HepG2 (cell line): ENCODE measurements around the gene PSMB2. TPM values are rescaled to one million over a fixed set of nuclear protein-coding genes. Genes with fewer than 3 reads are reported as not detected.

Source experiments
- ATAC-seq: fragments of 200-7000 bp; cut with Tn5 transposase; 3 replicates; pipeline ENCODE4 v1.9.1; 2020; ENCODE audit warnings: mild to moderate bottlenecking, moderate library complexity
- BruUV-seq: library from RNA; stranded (reverse); fragments of 400-500 nt; replicated peaks from 2 replicates; lab custom pipeline; 2021; lab: Mats Ljungman, UMichigan
- CTCF ChIA-PET: fragments of 300-600 bp; formaldehyde crosslinking; extraction: SDS; loops from one replicate; lab custom pipeline; 2021; ENCODE audit warnings: low total read pairs, inconsistent platforms, low intra/inter-chr PET ratio; lab: Yijun Ruan, JAX
- POLR2A ChIA-PET: fragments of 350-600 bp; sonication (Branson Sonifier 250); formaldehyde crosslinking; loops from one replicate; lab custom pipeline; 2020; ENCODE audit warnings: antibody characterized with exemption, inconsistent platforms; lab: Yijun Ruan, JAX
- DNase-seq: peaks from one replicate; pipeline ENCODE4 v3.0.0-alpha.2; 2015; ENCODE audit warnings: low spot score
- FAIRE-seq: peaks from 3 replicates; lab custom pipeline; 2011; peaks lifted over from hg19 to GRCh38; lab: Jason Lieb, UNC
- H2AFZ ChIP-seq: one replicate; pipeline ENCODE4 v1.6.1; 2011; ENCODE audit warnings: low read length, inconsistent platforms
- H3K27ac ChIP-seq: fragments of 300-600 bp; 3 replicates; pipeline ENCODE4 v1.8.0; 2011; ENCODE audit warnings: mixed run types, mild to moderate bottlenecking, mixed read lengths, low read length, inconsistent platforms; ENCODE audit not compliant: insufficient read depth; ENCODE audit errors: extremely low read length
- H3K27me3 ChIP-seq, 2 experiments: fragments of 200-600 bp in 1 of 2; 2 replicates in 1 of 2; 3 replicates in 1 of 2; pipeline versions ENCODE4 v1.6.0 to v1.8.0; 2011; ENCODE audit warnings: low read length in 2 of 2, mild to moderate bottlenecking in 2 of 2, moderate library complexity in 2 of 2, inconsistent platforms in 1 of 2; ENCODE audit not compliant: insufficient read depth in 2 of 2, control insufficient read depth in 1 of 2
- H3K36me3 ChIP-seq, 2 experiments: fragments of 200-600 bp in 1 of 2; replicated peaks in 1 of 2; 2 replicates in 1 of 2; 3 replicates in 1 of 2; pipeline versions ENCODE4 v1.5.1 to v1.8.0; 2011; ENCODE audit warnings: low read length in 2 of 2, inconsistent platforms in 1 of 2; ENCODE audit not compliant: insufficient read depth in 2 of 2, control insufficient read depth in 1 of 2
- H3K4me1 ChIP-seq: 2 replicates; pipeline ENCODE4 v1.5.1; 2012; ENCODE audit warnings: low read length, inconsistent platforms; ENCODE audit not compliant: insufficient read depth
- H3K4me2 ChIP-seq: 2 replicates; pipeline ENCODE4 v1.6.0; 2011; ENCODE audit warnings: low read depth, low read length, inconsistent platforms
- H3K4me3 ChIP-seq, 3 experiments: fragments of 200-600 bp in 1 of 3; sonication (generic), shearing (Covaris generic) in 1 of 3; replicated peaks in 1 of 3; 2 replicates each; pipeline ENCODE4 v1.5.1; 2011 to 2016; ENCODE audit warnings: low read length in 3 of 3, inconsistent platforms in 2 of 3, low read depth in 2 of 3, mild to moderate bottlenecking in 2 of 3, control low read depth in 1 of 3, mixed read lengths in 1 of 3; ENCODE audit not compliant: insufficient read depth in 1 of 3
- H3K79me2 ChIP-seq: one replicate; pipeline ENCODE4 v1.6.1; 2011; ENCODE audit warnings: low read length, inconsistent platforms; ENCODE audit not compliant: insufficient read depth
- H3K9ac ChIP-seq: 2 replicates; pipeline ENCODE4 v1.6.0; 2011; ENCODE audit warnings: mild to moderate bottlenecking, low read depth, low read length, inconsistent platforms; ENCODE audit not compliant: insufficient read depth
- H3K9me3 ChIP-seq: 2 replicates; pipeline ENCODE4 v1.5.1; 2012; ENCODE audit warnings: mild to moderate bottlenecking, low read length
- H4K20me1 ChIP-seq: 2 replicates; pipeline ENCODE4 v1.6.0; 2011; ENCODE audit warnings: inconsistent platforms, mild to moderate bottlenecking, low read length, moderate library complexity; ENCODE audit not compliant: insufficient read depth
- ATRX ChIP-seq: sonication (generic); formaldehyde crosslinking; IDR thresholded peaks from 2 replicates; pipeline ENCODE4 v1.4.0; 2020; ENCODE audit warnings: missing genetic modification reagents, borderline replicate concordance
- BRCA1 ChIP-seq: sonication (generic); formaldehyde crosslinking; IDR thresholded peaks from 2 replicates; pipeline ENCODE4 v1.4.0; 2020; ENCODE audit warnings: missing genetic modification reagents
- CC2D1A ChIP-seq: sonication (generic); formaldehyde crosslinking; IDR thresholded peaks from 2 replicates; pipeline ENCODE4 v1.8.1; 2023; ENCODE audit warnings: mild to moderate bottlenecking, missing genetic modification reagents
- CEBPZ ChIP-seq: IDR thresholded peaks from 2 replicates; pipeline ENCODE4 v1.6.1; 2012; ENCODE audit warnings: low read length, improper control_type of control experiment
- DR1 ChIP-seq: sonication (generic); formaldehyde crosslinking; IDR thresholded peaks from 2 replicates; pipeline ENCODE4 v1.8.0; 2021; ENCODE audit warnings: mild to moderate bottlenecking, missing genetic modification reagents, inconsistent platforms
- FOXA3 ChIP-seq: IDR thresholded peaks from 2 replicates; pipeline ENCODE4 v1.6.1; 2016; ENCODE audit warnings: missing genetic modification reagents, missing compliant biosample characterization
- IKZF1 ChIP-seq: fragments of 450-650 bp; IDR thresholded peaks from 2 replicates; pipeline ENCODE4 v1.7.1; 2016
- MBD4 ChIP-seq: IDR thresholded peaks from 2 replicates; pipeline ENCODE4 v1.6.1; 2012; ENCODE audit warnings: low read length, inconsistent platforms, borderline replicate concordance
- NFE2 ChIP-seq: sonication (generic); formaldehyde crosslinking; IDR thresholded peaks from 2 replicates; pipeline ENCODE4 v1.4.0; 2020; ENCODE audit warnings: missing genetic modification reagents
- PAX8 ChIP-seq: sonication (generic); formaldehyde crosslinking; IDR thresholded peaks from 2 replicates; pipeline ENCODE4 v1.8.0; 2022; ENCODE audit warnings: mild to moderate bottlenecking, missing genetic modification reagents, borderline replicate concordance
- PHF20 ChIP-seq: sonication (generic); formaldehyde crosslinking; IDR thresholded peaks from 2 replicates; pipeline ENCODE4 v1.5.0; 2020; ENCODE audit warnings: mild to moderate bottlenecking, missing genetic modification reagents
- RAD51 ChIP-seq: fragments of 450-650 bp; IDR thresholded peaks from 2 replicates; pipeline ENCODE4 v1.6.1; 2016; ENCODE audit warnings: borderline replicate concordance
- TFE3 ChIP-seq: IDR thresholded peaks from 2 replicates; pipeline ENCODE4 v1.6.1; 2016
- ZNF335 ChIP-seq: sonication (generic); formaldehyde crosslinking; IDR thresholded peaks from 2 replicates; pipeline ENCODE4 v1.4.0; 2020; ENCODE audit warnings: missing genetic modification reagents
- ZNF558 ChIP-seq: sonication (generic); formaldehyde crosslinking; IDR thresholded peaks from 2 replicates; pipeline ENCODE4 v1.9.0; 2022; ENCODE audit warnings: mild to moderate bottlenecking, missing genetic modification reagents, borderline replicate concordance
- ZNF660 ChIP-seq: sonication (generic); formaldehyde crosslinking; IDR thresholded peaks from 2 replicates; pipeline ENCODE4 v1.5.1; 2020; ENCODE audit warnings: mild to moderate bottlenecking, low read depth, missing genetic modification reagents, borderline replicate concordance
- ZNF83 ChIP-seq: sonication (generic); formaldehyde crosslinking; IDR thresholded peaks from 2 replicates; pipeline ENCODE4 v1.4.0; 2020; ENCODE audit warnings: missing genetic modification reagents, mild to moderate bottlenecking, borderline replicate concordance
- in situ Hi-C: cut with HindIII; loops from 2 replicates; pipeline ENCODE4 v1.10.0; 2017; ENCODE audit warnings: low pct_unique_long_range_greater_than_20kb; ENCODE audit not compliant: extremely low pct_ligation_motif_present
- intact Hi-C: fragments of 100-400 bp; cut with micrococcal nuclease; formaldehyde crosslinking; loops from one replicate; pipeline ENCODE4 v1.10.0; 2022; ENCODE audit not compliant: unreplicated experiment
- polyA plus RNA-seq, 8 experiments: library from polyadenylated mRNA; depleted of rRNA in 3 of 8; stranded (reverse) in 7 of 8; unstranded in 1 of 8; fragments of >200 nt; fragmentation: Illumina TruSeq in 4 of 8; extraction: Trizol in 4 of 8; gene quantifications; 2 replicates each; pipeline versions ENCODE4 v1.2.1 to v1.2.3, GENCODE V29; 2011 to 2016; ENCODE audit warnings: low read depth in 4 of 8, missing spikeins in 1 of 8, mixed read lengths in 1 of 8; ENCODE audit not compliant: insufficient read depth in 1 of 8
- total RNA-seq, 5 experiments: library from RNA; depleted of rRNA; stranded (reverse); fragments of >200 nt; fragmentation: Illumina TruSeq; extraction: Trizol; gene quantifications; 2 replicates each; pipeline ENCODE4 v1.2.3, GENCODE V29; 2016; ENCODE audit warnings: low read depth in 1 of 5

PSMB2 gene
- total and polyA plus RNA-seq, 2 of the 13 experiments (the other 11 are each of a cell fraction or from before 2014, with no cell fraction given), result 60.6 to 62.2 TPM

- no peak for TF ChIP-seq MBD4
- TF ChIP-seq ATRX (CRISPR knock-in tag), result no peak
- peak; percentile 82 for TF ChIP-seq FOXA3
- 0 out of 2 replicates have a peak, but pooled peaks have one; percentile 41 for TF ChIP-seq TFE3 (CRISPR knock-in tag)
- TF ChIP-seq ZNF558, result no peak
- TF ChIP-seq PAX8 (CRISPR knock-in tag), result no peak
- TF ChIP-seq RAD51, result peak; percentile 33; the same call in 1 of the 2 replicates
- TF ChIP-seq CEBPZ, result no peak
- no peak for TF ChIP-seq CC2D1A
Observed at GRCh38 chr1:35629051-35629450, 12.3 kb downstream of the PSMB2 start (continued).

GRCh38 chr1:35623832-35624231 lies 17.5 kb downstream of the PSMB2 start:
- Histone ChIP-seq H4K20me1 (no peaks in the 10 kb centered on the region; the same call in 1 of the 2 replicates), H3K36me3 (peaks cover 18 to 44% of the 10 kb centered on the region in 2 experiments), H3K4me1 (peaks cover 8% of the 10 kb centered on the region), H3K79me2 (peaks cover 22% of the 10 kb centered on the region), H3K9me3 (no peaks in the 10 kb centered on the region), H3K9ac (no peak overlapping the region), H3K27ac (no peak overlapping the region), H3K4me3 (no peak overlapping the region), H3K27me3 (no peaks in the 10 kb centered on the region), H2AFZ (no peak overlapping the region), H3K4me2 (no peak overlapping the region)
- ChIA-PET CTCF (no interaction called here), POLR2A (no interaction called here)
- intact Hi-C loops (no loop called here), in situ Hi-C loops (no loop called here)
- ATAC-seq, result no peak
- no TSS peak for BruUV-seq
- DNase-seq, result no peak
- FAIRE-seq, result no peak
- TF ChIP-seq DR1 (CRISPR knock-in tag), result no peak
- no peak for TF ChIP-seq BRCA1 (CRISPR knock-in tag)
- TF ChIP-seq IKZF1, result no peak
- TF ChIP-seq PHF20 (CRISPR knock-in tag), result no peak
- TF ChIP-seq NFE2 (CRISPR knock-in tag), result no peak
- no peak for TF ChIP-seq CEBPZ
- no peak for TF ChIP-seq ZNF660
- TF ChIP-seq ZNF335 (CRISPR knock-in tag), result no peak
- TF ChIP-seq ZNF83 (CRISPR knock-in tag), result no peak
